Kidney (tissue), 14 donors: ENCODE results near the gene PRDM16. TPM values are rescaled to one million over a fixed set of nuclear protein-coding genes. Genes with fewer than 3 reads are reported as not detected.
"Not testable (repeated sequence)": the region's sequence is repeated elsewhere in the genome, so short reads cannot be mapped to it uniquely, and the experiment has no call there.

Source experiments
- DNase-seq, 5 donors: peaks; one replicate each; pipeline ENCODE4 v3.0.0-alpha.2; 2013 to 2020
- FAIRE-seq: peaks from 2 replicates; lab custom pipeline; 2012; peaks lifted over from hg19 to GRCh38; lab: Jason Lieb, UNC
- H3K27ac ChIP-seq, 2 donors: one replicate each; pipeline ENCODE4 v1.7.0; 2013; ENCODE audit warnings: low read depth in 2 of 2, low read length in 2 of 2, inconsistent platforms in 1 of 2
- H3K27me3 ChIP-seq: one replicate; pipeline ENCODE4 v1.7.1; 2013; ENCODE audit warnings: low read length, inconsistent platforms; ENCODE audit not compliant: control insufficient read depth, insufficient read depth
- H3K36me3 ChIP-seq, 3 donors: one replicate each; pipeline versions ENCODE4 v1.7.0 to v1.7.1; 2013; ENCODE audit warnings: low read length in 3 of 3, control low read depth in 1 of 3, inconsistent platforms in 1 of 3; ENCODE audit not compliant: insufficient read depth in 3 of 3, control insufficient read depth in 2 of 3
- H3K4me1 ChIP-seq, 3 donors: one replicate each; pipeline versions ENCODE4 v1.7.0 to v1.7.1; 2013; ENCODE audit warnings: low read length in 3 of 3, inconsistent platforms in 1 of 3, low read depth in 1 of 3; ENCODE audit not compliant: control insufficient read depth in 2 of 3, insufficient read depth in 2 of 3
- H3K4me3 ChIP-seq, 3 donors: one replicate each; pipeline versions ENCODE4 v1.7.0 to v1.8.1; 2013; ENCODE audit warnings: low read length in 3 of 3, control low read depth in 1 of 3, inconsistent platforms in 1 of 3
- H3K9ac ChIP-seq, 3 donors: one replicate each; pipeline versions ENCODE4 v1.7.0 to v1.7.1; 2013; ENCODE audit warnings: low read length in 3 of 3, control low read depth in 1 of 3, inconsistent platforms in 1 of 3
- H3K9me3 ChIP-seq, 3 donors: one replicate each; pipeline versions ENCODE4 v1.7.0 to v1.7.1; 2013; ENCODE audit warnings: low read length in 3 of 3, control low read depth in 1 of 3, inconsistent platforms in 1 of 3; ENCODE audit not compliant: control insufficient read depth in 2 of 3, insufficient read depth in 1 of 3
- CTCF ChIP-seq: IDR thresholded peaks from 3 replicates; pipeline ENCODE4 v1.5.1; 2012; ENCODE audit warnings: mild to moderate bottlenecking, moderate library complexity, borderline replicate concordance; ENCODE audit not compliant: insufficient read depth; ENCODE audit errors: extremely low read depth
- intact Hi-C: fragments of 100-400 bp; cut with DNase I; formaldehyde crosslinking; loops from one replicate; pipeline ENCODE4 v1.11.1; 2022
- polyA plus RNA-seq: library from polyadenylated mRNA; stranded (reverse); fragments of 350-450 nt; fragmentation: Illumina TruSeq; extraction: RNeasy Lipid Tissue Mini Kit (QIAGEN cat#74804); gene quantifications from one replicate; pipeline ENCODE4 v1.2.3, GENCODE V29; 2014; ENCODE audit warnings: low read depth, low replicate concordance; ENCODE audit not compliant: insufficient read depth
- total RNA-seq: library from RNA; stranded (reverse); fragmentation: NEBNext Ultra II Directional; extraction: Animal tissue kit (Norgen Biotek cat#: 25700); gene quantifications from one replicate; pipeline ENCODE4 v1.2.1, GENCODE V29; 2021
- donor health status: control.
- donor health status: control.
- donor health status: control.
- donor health status: control.
- donor health status: control.
- donor health status: DM: yes; HTN: yes; CAD: no.
- donor health status: Normal renal cell carcinoma (clear cell type).

Gene PRDM16
- total and polyA plus RNA-seq, 2 donors from 2014 or later = 3.0 to 21.9 TPM

DNA sequence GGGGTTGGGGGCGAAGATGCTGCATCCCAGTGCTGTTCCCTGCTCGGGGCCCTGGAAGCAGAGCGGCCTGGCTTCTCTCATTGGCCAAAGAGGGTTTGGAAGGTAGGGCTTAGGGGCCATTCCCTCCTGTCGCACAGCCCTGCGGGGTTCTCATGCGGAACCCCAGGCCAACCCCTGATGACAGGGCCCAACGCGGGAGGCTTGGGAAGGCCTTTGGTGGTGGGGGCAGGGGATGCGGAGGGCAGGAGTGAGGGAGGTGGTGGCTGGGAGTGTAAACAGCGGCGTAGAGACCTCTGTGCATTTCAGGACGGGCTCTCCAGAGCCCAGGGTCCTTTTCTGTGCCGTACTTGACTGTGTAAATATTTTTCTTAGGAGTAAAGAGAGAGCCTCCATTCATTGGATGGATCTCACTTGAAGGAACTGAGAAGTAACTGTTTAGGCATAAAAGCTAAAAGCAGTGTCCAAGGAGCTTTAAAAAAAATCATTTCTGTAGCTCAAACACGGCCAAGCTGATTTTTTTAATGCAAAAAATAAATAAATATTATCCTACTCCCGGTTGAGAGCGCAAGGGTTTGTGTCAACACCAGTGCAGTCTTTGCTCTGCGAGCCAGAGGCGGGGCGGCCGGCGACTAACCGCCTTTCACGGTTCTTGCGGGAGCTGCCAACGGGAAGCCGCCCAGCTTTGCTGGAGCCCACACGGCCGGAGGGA lies 169.1 kb downstream of the PRDM16 start:
- DNase-seq (no peak), FAIRE-seq (no peak)
- H3K27ac ChIP-seq = no peak overlapping the region

GRCh38 chr1:3238703-3239278 lies 169.8 kb downstream of the PRDM16 start:
- Histone ChIP-seq H3K9ac (no peak overlapping the region), H3K36me3 (no peaks in the 10 kb centered on the region), H3K27ac (no peak overlapping the region), H3K27me3 (peaks cover 4% of the 10 kb centered on the region), H3K4me3 (no peak overlapping the region), H3K9me3 (peaks cover 0 to 5% (median 0%) of the 10 kb centered on the region in 3 donors), H3K4me1 (no peaks in the 10 kb centered on the region)
- no peak for DNase-seq
- intact Hi-C loops = no loop called here
- FAIRE-seq = no peak
- no peak for TF ChIP-seq CTCF

More for the DNA sequence above, 169.1 kb downstream of the PRDM16 start:
- Histone ChIP-seq H3K27me3 (peaks cover 4% of the 10 kb centered on the region), H3K36me3 (no peaks in the 10 kb centered on the region), H3K9ac (no peak overlapping the region), H3K4me1 (no peaks in the 10 kb centered on the region), H3K9me3 (peaks cover 0 to 5% (median 0%) of the 10 kb centered on the region in 3 donors), H3K4me3 (no peak overlapping the region)
- no peak for TF ChIP-seq CTCF
- intact Hi-C loops = no loop called here

GRCh38 chr1:3239991-3240390 lies 171.0 kb downstream of the PRDM16 start:
- H3K9ac ChIP-seq, DNase-seq, FAIRE-seq, H3K4me1 ChIP-seq, H3K27me3 ChIP-seq, H3K4me3 ChIP-seq, H3K9me3 ChIP-seq, intact Hi-C loops, H3K27ac ChIP-seq, H3K36me3 ChIP-seq: not testable (repeated sequence)

DNA sequence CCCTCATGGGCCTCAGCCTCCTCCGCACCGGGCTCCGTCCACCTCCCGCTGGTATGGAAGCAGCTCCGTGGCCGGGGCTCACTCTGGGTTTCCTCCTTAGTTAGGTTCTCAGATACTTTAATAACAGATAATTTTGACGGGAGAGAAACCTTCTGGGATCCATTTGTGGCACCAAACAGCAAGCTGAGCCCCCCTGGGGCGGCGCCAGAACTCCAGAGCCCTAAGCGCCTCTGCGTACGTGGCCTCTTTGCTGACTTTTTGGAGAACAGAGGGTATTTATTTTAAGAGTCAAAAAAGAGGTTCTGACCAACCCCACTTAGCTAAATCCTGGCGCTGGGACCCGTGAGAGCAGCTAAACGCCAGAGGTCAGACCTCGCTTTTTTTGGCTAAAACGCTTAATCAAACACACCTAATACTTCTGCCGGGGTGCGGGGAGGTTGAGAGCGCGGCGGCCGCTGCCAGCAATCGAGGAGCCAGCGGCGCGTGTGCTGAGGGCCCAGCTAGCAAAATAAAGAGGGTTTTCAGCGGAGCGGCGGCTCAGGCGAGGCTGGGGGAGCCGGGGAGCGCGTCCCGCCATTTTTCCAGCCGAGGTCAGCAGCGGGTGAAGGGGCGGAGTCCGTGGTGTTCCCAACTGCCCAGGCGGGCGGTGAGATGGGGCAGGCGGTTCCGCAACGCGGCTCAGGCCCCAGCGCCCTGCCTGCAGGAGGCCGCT lies 171.7 kb downstream of the PRDM16 start:
- Histone ChIP-seq H3K4me1 (no peaks in the 10 kb centered on the region), H3K9ac (no peak overlapping the region), H3K27ac (no peak overlapping the region), H3K36me3 (no peaks in the 10 kb centered on the region), H3K9me3 (peaks cover 0 to 5% (median 0%) of the 10 kb centered on the region in 3 donors), H3K4me3 (no peak overlapping the region), H3K27me3 (peaks cover 6% of the 10 kb centered on the region)
- FAIRE-seq = no peak
- TF ChIP-seq CTCF = no peak
- DNase-seq = peak in 1 of 5 donors; percentile 24
- intact Hi-C loops = no loop called here
